WTC11 (cell line): Measurements from ENCODE around the gene FAU.

ENCODE experiments used
- CDX4 ChIP-seq: fragments of 250-450 bp; sonication (Bioruptor Pico); IDR thresholded peaks from 2 replicates; pipeline ENCODE4 v1.9.0; 2021; ENCODE audit warnings: moderate library complexity, mild to moderate bottlenecking, inconsistent platforms, borderline replicate concordance
- CTCF ChIP-seq: fragments of 200-600 bp; IDR thresholded peaks from 2 replicates; pipeline ENCODE4 v1.8.0; 2022; ENCODE audit warnings: antibody characterized with exemption

- no peak for TF ChIP-seq CTCF
- TF ChIP-seq CDX4 (CRISPR knock-in tag): no peak
Observed at GRCh38 chr11:65086809-65087208, 35.1 kb downstream of the FAU start.
